Testis (tissue), 2 donors: ENCODE data around the gene HSF4.

Source experiments
- POLR2A ChIP-seq: fragments of 450-650 bp; IDR thresholded peaks from one replicate; pipeline ENCODE4 v1.6.1; 2017; ENCODE audit warnings: antibody characterized with exemption, mild to moderate bottlenecking, moderate library complexity
- TF ChIP-seq, protein P1 (sequence below), 3 experiments: fragments of 450-650 bp in 2 of 3; fragments of 200-600 bp in 1 of 3; sonication (generic) in 1 of 3; IDR thresholded peaks; one replicate each; pipeline ENCODE4 v1.5.1; 2016 to 2019; ENCODE audit warnings: antibody characterized with exemption in 3 of 3, mild to moderate bottlenecking in 2 of 3, moderate library complexity in 1 of 3

DNA sequence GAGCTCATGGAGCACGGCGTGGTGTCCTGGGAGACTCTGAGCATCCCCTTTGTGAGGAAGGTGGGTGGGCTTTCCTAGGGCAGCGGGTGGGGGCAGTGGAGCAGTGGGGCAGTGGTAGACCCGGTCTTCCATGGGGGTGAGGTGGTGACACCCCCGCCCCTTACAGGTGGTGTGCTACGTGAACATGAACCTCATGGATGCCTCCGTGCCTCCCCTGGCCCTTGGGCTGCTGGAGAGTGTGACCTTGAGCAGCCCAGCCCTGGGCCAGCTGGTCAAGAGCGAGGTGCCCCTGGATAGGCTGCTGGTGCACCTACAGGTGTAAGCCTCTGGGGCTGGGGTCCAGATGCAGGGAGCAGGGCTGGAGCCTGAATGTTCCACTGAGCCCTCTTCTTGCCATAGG is 35.9 kb downstream of the HSF4 start:
- TF ChIP-seq, protein P1, sequence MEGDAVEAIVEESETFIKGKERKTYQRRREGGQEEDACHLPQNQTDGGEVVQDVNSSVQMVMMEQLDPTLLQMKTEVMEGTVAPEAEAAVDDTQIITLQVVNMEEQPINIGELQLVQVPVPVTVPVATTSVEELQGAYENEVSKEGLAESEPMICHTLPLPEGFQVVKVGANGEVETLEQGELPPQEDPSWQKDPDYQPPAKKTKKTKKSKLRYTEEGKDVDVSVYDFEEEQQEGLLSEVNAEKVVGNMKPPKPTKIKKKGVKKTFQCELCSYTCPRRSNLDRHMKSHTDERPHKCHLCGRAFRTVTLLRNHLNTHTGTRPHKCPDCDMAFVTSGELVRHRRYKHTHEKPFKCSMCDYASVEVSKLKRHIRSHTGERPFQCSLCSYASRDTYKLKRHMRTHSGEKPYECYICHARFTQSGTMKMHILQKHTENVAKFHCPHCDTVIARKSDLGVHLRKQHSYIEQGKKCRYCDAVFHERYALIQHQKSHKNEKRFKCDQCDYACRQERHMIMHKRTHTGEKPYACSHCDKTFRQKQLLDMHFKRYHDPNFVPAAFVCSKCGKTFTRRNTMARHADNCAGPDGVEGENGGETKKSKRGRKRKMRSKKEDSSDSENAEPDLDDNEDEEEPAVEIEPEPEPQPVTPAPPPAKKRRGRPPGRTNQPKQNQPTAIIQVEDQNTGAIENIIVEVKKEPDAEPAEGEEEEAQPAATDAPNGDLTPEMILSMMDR (IDR thresholded peaks at IDR 0.05) = no peak
- TF ChIP-seq POLR2A = no peak
